NCI-H146 treated with DMSO at 0.1 percent for 48 hours (cell line): ENCODE data around the gene KHNYN.
"Not testable (repeated sequence)": the region's sequence is repeated elsewhere in the genome, so short reads cannot be mapped to it uniquely, and the experiment has no call there.

ENCODE experiments used
- DNase-seq: peaks from one replicate; lab custom pipeline; 2025; ENCODE audit not compliant: unreplicated experiment; lab: John Stamatoyannopoulos, UW

Gene KHNYN

GRCh38 chr14:24465805-24466204 is 36.1 kb downstream of the KHNYN start:
- no peak for DNase-seq

DNA sequence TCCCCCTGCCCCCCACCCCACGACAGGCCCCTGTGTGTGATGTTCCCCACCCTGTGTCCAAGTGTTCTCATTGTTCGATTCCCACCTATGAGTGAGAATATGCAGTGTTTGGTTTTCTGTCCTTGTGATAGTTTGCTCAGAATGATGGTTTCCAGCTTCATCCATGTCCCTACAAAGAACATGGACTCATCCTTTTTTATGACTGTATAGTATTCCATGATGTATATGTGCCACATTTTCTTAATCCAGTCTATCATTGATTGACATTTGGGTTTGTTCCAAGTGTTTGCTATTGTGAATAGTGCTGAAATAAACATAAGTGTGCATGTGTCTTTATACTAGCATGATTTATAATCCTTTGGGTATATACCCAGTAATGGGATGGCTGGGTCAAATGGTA is 40.7 kb downstream of the KHNYN start:
- DNase-seq: not testable (repeated sequence)

- no peak for DNase-seq
Observed at GRCh38 chr14:24473211-24473610, 43.5 kb downstream of the KHNYN start.

DNA sequence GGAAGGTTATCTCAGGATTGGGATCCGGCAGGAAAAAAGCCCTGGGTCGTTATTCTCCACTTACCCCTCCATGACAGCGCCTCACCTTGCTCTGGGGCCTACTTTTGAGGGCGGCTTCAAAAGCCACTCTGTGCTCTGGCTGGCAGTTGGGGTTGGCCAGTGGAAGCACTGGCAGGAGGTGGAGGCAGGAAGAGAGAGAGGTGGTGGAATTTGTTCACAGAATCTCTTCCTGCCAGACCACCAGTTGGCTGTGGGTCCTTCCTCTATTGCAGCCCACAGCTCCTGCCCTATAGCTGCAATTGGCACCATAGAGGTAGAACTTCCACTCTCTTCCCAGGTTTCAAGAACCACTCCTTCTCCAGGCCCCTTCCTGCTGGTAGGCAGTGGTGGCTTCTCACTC is 45.5 kb downstream of the KHNYN start:
- no peak for DNase-seq

DNA sequence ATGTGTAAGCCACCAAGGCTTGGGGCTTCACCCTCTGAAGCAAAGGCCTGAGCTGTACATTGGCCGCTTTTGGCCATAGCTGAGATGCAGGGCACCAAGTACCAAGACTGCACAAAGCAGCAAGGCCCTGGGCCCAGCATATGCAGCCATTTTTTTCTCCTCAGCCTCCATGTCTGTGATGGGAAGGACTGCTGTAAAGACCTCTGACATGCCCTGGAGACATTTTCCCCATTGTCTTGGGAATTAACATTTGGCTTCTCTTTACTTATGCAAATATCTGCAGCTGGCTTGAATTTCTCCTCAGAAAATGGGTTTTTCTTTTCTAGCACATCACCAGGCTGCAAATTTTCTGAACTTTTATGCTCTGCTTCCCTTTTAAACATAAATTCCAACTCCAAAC is 50.2 kb downstream of the KHNYN start:
- not testable (repeated sequence) for DNase-seq

- peak; percentile 17 for DNase-seq
Observed at GRCh38 chr14:24481622-24482324, 52.0 kb downstream of the KHNYN start.

- not testable (repeated sequence) for DNase-seq
Observed at GRCh38 chr14:24482699-24483303, 53.0 kb downstream of the KHNYN start.

- no peak for DNase-seq
Observed at GRCh38 chr14:24483604-24484252, 54.0 kb downstream of the KHNYN start.
